HG02763 (cell line): ENCODE results near the gene TIMP4.

ENCODE experiments used
- ATAC-seq: cut with Tn5 transposase; IDR thresholded peaks from one replicate; pipeline ENCODE4 v1.9.1; 2021; ENCODE audit warnings: mild to moderate bottlenecking, moderate library complexity; ENCODE audit not compliant: unreplicated experiment

Gene TIMP4

DNA sequence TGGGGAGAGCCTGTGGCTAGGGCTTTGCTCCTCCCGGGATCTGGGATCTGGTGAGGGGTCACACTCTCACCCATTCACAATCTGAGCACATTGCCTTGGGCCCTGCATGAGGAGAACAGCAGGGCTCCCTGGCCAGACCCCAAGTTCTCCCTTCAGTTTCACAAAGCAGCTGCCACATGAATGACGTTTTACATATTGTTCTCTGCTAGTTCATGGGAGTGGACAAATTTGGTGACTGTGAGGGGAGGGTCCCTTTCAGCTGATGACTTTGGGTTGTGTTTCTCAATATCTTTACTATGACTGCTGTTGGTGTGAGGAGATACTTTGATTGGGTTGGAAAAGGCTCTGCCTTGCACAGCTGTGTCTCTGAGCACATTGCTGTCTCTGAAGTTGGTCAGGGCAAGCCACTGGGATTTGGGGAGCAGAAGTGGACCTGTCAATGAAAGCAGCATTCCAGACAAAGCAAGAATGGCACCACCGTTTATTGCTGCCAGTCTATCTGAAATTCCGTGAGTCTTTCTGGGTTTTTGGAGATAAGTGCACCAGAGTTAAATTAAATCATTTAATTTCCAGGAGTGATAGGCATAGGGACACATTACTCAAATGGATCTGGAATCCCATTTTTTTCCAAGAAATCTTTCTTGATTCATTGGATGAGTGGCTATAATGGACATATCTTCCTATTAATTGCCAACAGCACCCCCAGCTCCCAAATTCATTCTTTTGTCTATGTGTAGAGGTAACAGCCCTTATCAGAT lies 10.3 kb downstream of the TIMP4 start:
- no peak for ATAC-seq

DNA sequence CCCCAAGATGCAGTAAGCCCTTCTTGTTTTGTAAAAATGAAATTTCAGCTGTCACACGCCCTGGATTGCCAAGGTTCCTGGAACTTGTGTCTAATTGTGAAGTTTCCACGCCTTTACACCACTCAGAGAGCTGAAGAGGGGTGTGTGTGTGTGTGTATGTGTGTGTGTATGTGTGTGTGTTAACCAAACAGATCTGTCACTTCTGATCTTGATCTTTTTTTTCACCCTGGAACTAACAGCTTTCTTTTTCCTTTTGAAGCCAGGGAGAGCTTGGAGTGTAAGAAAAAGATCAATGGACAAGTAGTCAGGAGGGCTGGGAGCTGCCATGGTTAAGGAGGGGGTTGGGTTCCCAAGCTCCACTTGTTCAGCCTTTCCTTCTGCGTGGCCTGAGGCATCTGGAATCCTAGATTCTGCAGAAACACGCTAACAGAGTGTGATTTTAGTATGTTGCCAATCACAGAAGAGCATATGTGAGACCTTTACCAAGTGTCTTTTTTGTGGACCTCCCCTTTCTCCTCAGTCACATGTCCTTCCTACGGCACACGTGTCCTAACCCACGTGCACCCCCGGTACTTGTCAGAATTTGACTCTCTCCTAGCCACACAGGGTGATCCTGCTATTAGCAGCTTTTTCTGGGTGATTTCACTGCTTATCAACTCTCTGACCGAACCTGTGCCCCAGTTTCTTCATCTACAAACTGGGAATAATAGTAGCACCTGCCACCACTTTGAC lies 11.5 kb downstream of the TIMP4 start:
- ATAC-seq: no peak

DNA sequence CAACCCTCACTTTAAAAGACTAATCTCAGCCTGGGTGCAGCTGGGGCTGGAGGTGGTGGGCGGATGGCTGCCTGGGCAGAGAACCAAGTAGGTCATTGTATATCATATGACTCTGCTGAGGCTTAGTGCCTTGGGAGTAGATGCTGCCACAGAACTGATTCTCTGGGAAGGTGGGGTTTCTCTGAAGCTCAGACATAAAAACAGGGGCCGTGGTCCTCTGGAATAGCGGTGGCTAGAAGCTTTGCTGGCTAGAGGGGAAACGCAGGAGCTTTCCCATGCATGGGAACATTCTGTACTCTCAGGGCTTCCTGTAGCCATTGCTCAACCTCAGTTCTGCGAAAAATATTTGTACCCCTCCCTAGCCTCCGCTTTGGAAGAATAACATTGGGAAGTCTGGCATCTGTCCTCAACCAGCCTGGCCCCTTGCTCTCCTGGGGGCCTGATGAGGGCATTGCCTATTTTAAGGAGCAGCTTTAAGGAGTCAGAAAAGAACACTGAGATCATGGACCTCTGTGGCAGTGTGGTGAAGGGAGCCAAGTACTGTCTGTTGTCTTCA lies 14.7 kb downstream of the TIMP4 start:
- ATAC-seq: no peak

DNA sequence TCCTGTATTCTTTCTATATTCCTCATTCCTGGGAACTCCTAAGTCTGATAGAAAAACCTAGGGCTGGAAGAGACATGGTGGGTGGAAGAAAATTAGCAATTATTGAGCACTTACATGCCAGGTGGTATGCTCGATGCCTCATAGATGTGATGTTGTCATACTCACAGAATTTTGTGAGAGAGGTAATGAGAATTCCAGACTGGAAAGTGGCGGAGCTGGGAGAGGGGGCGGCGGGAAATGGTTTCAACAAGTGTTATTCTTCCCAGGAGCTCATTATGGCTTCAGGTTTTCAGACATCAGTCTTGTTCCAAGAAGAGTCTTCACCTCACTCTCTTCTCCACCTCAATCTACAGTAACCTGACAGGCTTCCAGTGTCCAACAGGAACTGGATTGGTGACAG lies 16.2 kb downstream of the TIMP4 start:
- ATAC-seq: no peak

DNA sequence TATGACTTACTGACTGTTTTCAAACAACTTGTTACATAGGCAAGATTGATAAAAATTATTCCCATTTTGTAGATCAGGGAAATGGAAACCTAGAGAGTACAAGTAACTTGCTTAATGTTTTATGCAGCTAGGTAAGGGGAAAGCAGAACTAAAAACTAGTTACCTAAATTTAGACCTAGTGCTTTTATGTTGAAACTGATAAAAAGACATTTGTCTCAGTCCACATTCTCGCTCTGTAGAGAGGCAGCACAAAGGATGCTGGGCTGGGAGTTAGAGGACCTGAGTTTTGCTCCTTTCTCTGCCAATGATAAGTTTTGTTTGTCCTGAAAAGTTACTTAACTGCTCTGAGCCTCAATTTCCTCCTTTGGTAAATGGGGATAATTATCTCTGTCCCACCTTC lies 17.4 kb downstream of the TIMP4 start:
- ATAC-seq: no peak

DNA sequence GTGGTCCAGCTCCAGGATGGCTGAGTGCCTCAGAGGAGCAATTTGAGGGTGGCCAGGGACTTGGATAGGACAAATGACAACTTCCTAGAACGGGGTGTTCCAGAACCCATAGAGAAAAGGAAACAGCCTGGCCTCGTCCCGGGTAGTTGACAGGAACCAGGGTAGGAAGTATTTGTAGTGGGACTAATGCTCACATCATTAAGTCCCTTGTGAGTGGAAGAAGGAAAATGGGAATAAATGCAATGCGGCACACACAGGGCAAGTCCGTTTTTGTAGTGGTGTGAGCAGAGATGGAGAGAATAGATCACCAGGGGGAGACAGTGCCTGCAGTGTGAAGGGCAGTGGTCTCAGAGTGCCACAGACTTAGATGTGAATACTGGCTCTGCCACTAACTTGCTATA lies 19.6 kb downstream of the TIMP4 start:
- ATAC-seq: no peak

DNA sequence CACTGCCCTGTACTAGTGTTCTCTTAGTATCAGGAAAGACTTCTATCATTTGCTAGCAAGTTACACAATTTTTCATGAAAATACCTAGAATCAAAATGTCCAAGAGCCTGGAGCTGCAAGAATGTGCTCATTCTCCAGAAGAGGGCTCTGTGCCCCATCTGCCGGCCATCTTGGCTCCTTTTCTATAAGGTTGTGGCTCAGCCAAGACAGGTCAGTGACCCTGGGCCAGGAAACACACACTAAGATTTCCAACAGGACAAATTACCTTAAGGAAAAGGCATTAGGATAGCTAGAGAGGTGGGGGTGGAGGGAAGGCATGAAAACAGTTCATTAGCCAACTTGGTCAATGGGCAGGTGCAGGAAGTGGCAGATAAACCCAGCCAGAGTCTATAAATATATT lies 20.7 kb downstream of the TIMP4 start:
- no peak for ATAC-seq

DNA sequence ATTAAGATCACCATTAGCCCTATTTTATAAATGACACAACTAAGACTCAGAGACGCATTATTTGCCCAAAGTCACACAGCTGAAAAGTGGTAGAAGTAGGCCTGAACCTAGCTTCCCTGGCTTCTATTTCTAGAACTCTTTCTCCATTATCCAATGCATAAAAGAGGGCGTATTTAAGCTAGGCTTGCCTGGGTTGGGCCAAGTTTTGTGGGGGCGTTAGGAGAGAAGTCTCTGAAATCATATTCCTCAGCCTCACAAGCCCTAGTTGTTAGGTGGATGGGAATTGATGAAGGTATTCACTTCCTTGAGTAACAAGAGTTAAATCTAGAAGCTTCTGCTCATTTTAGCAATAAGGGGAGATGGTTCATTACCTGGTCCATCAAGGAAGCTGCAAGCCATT lies 22.3 kb downstream of the TIMP4 start:
- no peak for ATAC-seq

DNA sequence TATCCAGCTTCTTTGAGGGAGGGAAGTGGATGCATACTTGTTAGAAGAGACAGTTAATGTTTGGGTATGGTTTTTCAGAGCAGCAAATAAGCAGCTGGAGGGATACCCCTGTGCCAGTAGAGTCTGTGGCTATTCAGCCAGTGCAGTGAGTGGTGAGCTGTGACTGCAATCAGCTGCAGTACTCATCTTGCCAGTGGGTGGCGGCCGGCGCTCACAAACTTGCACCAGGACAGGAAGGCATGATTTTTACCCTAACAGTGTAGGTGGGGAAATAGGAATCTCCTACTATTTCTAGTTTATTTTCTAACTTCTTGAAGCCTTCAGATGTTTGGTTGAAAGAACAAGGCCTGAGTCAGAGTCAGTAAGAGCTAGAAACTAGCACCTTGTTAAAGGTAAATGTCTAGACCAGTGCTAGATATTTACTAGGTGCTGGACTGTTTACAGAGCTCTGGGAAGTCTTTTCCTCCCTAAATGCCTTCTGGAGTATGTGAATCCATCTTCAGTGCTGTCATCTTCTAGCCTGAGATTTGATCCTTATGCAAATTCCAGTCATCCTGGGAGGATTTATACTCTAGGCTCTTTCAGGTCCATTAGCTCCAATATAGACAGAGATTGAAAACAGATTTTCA lies 23.6 kb downstream of the TIMP4 start:
- ATAC-seq: peak; percentile 88

DNA sequence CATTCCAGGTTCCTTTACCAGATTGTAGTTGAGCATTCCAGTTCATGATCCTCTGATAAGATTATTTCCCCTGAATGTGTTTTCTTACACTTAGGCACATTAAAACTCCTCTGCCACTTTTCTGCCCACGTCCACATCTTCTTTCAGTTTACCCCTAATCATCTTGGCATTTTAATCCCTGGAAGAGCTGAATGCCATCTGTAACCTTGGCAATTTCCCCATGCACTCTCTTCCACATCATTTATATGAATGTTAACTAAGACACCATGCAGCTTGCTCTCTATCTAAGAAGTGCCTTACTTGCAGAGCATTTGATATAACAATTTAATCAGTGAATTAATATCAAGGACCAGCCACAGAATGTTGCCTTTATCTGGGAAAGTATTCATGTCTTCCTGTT lies 25.8 kb downstream of the TIMP4 start:
- ATAC-seq: no peak

DNA sequence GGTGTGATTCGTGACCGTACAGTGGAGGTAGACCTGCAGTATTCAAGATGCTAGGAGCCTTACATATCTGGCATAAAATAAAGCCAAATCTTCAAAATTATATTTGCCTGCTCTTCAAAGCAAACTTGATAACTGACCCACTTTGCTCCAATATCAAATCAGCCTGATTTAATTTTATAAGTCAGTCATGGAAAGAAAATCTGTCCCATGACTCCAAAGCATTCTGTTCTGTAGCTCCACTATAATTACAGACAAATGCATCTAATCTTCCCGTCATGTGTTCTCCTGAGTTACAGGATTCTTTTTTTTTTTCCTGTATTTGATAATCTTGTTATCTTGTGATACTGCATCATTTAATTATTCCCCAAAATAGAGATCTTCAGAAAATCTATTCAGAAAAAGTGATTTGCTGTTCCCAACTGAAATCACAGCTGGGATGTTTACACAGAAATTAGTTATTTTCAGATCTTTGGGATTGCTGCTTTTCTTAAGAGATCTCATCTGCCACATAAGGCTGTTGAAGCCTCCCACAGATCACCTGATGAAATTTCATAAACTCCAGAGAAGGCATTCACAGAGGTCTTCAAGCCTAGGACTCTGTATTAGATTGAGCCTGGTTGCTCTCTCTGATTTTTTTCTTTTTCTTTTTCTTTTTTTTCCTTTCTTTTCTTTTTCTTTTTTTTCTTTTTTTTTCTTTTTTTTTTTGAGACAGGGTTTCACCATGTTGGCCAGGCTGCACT lies 27.2 kb downstream of the TIMP4 start:
- no peak for ATAC-seq

DNA sequence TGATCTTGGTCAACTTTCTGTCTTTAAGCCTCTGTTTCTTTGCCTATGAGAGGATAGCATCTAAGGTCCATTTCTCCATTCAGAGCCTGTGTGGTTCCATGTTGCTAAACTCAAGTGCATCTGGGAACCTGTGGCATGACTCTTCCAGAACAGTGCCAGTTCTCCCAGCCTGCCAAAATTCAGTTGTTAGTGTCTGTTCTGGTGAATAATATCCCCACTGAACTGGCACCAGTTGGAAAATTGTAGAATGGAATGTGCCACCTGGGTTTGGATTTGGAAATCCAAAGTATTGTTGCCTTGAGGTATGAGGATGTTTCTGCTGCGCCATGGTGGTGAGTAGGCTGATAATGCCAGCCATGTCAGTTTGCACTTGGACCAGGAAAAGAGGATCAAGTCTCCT lies 31.3 kb downstream of the TIMP4 start:
- ATAC-seq: no peak

DNA sequence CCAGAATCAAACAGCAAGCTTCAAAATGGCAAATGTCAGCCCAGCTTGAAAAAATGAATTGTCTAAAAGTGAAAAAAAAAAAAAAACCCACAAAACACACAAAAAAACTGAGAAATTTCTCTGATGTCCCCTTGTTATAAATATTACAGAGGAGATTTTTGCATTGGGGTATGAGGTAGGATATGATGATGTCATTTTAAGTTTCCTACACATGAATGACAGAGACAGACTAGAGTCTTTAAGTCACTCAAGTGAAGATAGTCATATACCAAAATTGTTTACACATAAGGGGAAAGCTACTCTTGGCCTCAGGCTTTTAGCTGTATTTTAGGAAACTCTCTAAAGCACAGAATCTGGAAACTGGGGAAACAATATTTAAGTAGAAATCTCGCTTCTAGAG lies 32.9 kb downstream of the TIMP4 start:
- ATAC-seq: no peak

DNA sequence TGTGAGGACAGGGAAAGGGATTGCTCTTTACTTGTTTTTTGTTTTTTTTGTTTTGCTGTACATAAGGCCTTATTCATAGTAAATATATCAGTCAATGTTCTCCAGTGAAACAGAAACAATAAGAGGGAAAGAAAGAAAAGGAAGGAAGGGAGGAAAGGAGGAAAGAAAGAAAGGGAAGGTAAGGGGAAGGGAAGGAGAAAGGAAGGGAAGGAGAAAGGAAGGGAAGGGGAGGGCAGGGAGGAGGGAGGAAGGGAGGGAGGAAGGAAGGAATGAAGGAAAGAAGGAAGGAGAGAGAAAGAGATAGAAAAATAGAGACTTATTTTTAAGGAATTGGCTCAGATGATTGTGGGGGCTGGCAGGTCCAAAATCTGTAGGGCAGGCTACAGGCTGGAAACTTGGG lies 37.2 kb downstream of the TIMP4 start:
- ATAC-seq: no peak

DNA sequence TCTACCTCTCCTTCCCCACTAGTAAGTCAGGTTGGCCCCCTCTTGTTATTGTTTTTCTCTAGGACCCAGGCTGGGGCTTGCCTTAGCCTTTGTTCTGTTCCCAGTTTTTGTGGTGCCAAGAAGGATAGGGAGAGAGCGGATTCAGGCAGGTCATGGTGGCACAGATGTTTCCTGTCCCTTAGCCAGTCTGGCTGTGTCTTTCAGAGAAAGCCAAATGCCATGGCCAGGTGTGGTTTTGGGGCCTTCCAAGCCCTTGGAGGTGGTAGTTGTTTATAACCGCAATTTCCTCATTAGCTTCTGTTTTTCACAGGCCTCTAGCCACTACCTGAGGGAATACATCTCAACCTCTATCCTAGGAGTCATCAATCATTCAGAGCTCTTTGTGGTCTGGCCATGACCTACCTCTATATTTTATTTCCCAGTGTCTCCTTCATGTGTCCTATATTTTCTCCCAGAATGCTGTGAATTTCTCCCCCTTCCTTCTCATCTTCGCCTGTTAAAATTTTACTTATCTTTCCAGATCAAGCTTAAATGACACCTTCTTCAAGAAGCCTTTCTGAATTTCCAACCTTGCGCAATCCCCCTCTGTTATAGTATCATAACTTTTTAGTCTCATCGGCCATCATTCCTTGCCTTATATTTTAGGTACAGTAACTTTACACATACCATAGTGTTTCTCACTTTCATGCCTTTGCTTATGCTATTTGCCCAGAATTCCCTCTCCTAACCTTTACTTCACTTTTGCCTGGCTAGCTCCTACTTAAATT lies 38.2 kb downstream of the TIMP4 start:
- ATAC-seq: no peak

DNA sequence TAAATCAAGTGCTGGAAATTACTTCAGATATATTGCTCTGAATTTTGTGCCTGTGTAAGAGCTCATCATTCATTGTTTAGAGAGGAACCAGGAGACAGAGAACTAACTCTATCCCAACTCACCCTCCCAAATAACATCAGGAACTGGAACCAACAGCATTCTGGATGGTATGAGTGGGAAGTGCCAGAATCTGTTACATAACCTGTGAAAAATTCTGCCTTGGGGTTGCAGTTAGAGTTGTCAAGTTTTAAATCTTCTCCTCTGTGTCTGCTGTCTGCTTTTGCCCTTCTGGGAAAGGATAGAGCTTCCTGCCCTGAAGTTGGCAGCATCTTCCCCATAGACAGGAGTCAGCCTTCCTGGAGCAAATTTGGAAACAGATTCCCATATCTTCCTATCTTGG lies 41.2 kb downstream of the TIMP4 start:
- no peak for ATAC-seq

DNA sequence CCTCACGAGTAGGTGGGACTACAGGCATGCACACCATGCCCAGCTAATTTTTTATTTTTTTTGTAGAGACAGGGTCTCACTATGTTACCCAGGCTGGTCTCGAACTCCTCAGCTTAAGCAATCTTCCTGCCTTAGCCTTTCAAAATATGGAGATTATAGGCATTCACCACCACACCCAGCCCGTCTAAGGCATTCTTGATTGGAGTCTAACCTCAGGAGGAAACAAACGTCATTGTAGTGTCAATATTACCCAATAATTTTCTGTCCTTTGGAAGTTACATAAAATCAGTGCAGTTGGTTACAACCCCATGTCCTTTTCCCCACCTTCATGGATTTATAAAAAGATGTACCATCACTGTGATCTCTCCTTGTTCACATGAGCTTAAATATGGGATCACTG lies 41.8 kb downstream of the TIMP4 start:
- no peak for ATAC-seq

DNA sequence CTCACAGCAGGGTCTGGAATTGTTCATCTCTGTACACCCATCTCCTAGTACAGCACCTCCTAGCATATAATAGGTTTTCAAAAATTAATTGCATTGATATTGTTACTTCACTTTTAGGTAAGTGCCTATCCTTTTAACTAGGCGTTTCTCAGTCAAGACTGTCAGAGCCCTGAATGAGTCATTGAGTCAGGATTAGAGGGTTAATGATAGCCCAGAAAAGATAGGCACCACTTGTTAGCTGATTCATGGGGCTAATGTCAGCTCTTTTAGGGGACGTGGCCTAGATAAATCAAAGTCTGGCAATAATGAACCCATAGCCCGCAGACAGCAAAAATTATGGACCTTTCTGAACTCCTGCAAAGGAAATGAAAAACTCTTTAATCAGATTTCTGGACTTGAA lies 42.9 kb downstream of the TIMP4 start:
- no peak for ATAC-seq

DNA sequence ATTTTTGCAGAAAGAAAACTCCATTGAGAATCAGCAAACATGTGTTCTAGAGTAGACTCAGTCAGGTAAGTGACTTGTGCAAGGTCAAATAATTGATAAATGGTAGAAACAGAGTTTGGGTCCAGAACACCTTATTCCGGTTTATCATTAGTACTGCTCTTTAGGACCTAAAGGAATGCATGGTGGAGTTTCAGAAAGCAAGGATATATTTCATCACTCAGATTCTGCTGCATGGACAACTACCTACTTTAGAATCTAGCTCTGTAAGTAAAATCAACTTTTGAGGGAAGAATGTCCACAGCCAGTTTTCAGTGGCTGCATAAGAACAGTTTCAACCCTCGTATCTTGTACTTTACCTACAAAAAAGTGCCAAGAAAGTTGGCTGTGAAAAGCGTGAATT lies 43.6 kb downstream of the TIMP4 start:
- ATAC-seq: no peak

DNA sequence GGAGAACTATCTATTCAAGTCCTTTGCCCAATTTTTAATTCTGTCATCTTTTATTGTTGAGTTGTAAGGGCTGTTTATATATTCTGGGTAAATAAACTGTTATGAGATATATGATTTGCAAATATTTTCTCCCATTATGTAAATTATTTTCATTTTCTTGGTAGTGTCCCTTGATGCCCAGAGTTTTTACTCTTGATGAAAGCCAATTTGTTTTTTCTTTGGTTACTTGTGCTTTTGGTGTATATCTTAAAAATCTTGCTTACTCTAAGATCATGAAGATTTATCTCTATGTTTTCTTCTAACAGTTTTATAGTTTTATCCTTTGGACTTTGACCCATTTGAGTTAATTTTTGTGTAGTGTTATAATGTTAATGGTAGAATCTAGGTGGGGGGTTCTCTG lies 44.5 kb downstream of the TIMP4 start:
- no peak for ATAC-seq
